ENCODE results near the gene LRP8. TPM values are rescaled to one million over a fixed set of nuclear protein-coding genes. Genes with fewer than 3 reads are reported as not detected.

Gene LRP8
- total RNA-seq, 3 donors from 2014 or later: 1.3 to 6.5 (median 1.4) TPM

DNA sequence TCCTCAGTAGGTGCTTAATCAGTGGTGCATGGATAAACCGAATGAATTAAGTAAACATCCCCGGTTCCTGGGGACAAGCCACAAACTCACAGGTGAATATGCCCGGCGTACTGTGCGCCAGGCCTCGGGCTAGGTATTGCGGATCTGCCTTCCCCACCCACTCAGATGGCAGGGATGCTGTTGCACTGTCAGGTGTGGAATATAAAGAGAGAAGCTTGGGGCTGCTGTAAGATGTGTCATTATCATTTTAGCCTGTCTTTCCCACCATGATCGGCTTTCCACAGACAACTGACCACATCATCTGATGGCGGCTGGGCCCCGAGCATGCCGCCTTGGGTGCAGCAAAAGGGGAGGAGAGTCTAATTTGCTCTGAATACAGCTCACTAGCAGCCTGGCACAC, 45.4 kb upstream of the LRP8 start:
- TF ChIP-seq, protein P1, sequence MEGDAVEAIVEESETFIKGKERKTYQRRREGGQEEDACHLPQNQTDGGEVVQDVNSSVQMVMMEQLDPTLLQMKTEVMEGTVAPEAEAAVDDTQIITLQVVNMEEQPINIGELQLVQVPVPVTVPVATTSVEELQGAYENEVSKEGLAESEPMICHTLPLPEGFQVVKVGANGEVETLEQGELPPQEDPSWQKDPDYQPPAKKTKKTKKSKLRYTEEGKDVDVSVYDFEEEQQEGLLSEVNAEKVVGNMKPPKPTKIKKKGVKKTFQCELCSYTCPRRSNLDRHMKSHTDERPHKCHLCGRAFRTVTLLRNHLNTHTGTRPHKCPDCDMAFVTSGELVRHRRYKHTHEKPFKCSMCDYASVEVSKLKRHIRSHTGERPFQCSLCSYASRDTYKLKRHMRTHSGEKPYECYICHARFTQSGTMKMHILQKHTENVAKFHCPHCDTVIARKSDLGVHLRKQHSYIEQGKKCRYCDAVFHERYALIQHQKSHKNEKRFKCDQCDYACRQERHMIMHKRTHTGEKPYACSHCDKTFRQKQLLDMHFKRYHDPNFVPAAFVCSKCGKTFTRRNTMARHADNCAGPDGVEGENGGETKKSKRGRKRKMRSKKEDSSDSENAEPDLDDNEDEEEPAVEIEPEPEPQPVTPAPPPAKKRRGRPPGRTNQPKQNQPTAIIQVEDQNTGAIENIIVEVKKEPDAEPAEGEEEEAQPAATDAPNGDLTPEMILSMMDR (IDR thresholded peaks at IDR 0.05): no peak
- DNase-seq: no peak
- no peaks in the 10 kb centered on the region for H3K4me1 ChIP-seq (ENCODE audit: low read depth)
- no peaks in the 10 kb centered on the region for H3K36me3 ChIP-seq (ENCODE audit: low read depth)
- no peaks in the 10 kb centered on the region for H3K9me3 ChIP-seq
- ATAC-seq: no peak
- H3K4me3 ChIP-seq: no peak overlapping the region
- intact Hi-C loops (cut with DNase I, micrococcal nuclease): no loop called here

GRCh38 chr1:53372501-53372951, 44.7 kb upstream of the LRP8 start:
- DNase-seq (no peak), ATAC-seq (no peak)
- Histone ChIP-seq H3K4me3 (no peak overlapping the region), H3K36me3 (ENCODE audit: low read depth) (no peaks in the 10 kb centered on the region), H3K4me1 (ENCODE audit: low read depth) (no peaks in the 10 kb centered on the region), H3K9me3 (no peaks in the 10 kb centered on the region)
- TF ChIP-seq, protein P1 (IDR thresholded peaks at IDR 0.05): no peak
- intact Hi-C loops (cut with DNase I, micrococcal nuclease): no loop called here

DNA sequence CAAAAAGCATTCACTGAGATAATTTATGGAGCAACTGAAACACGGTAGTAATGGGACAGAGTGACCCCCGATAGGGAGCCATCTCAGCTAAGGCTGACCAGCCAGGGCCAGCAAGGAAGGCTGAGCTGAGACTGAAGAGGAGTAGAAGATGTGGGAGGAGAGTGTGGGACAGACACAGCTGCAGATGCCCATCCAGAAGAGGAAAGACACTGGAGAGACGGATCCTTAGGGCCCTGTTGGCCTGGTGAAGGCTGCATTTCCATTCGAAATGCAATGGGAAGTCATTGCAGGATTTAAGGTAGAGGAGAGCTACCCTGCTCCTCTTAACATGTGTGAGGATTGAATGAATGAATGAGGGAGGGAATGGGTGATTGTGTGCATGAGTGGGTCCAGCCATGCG, 44.0 kb upstream of the LRP8 start:
- DNase-seq: no peak
- no peak for ATAC-seq

GRCh38 chr1:53371121-53371666, 43.3 kb upstream of the LRP8 start:
- no peak for DNase-seq
- Histone ChIP-seq H3K36me3 (ENCODE audit: low read depth) (no peaks in the 10 kb centered on the region), H3K4me3 (no peak overlapping the region), H3K9me3 (no peaks in the 10 kb centered on the region), H3K4me1 (ENCODE audit: low read depth) (no peaks in the 10 kb centered on the region)
- ATAC-seq: no peak
- intact Hi-C loops (cut with DNase I, micrococcal nuclease): no loop called here
- TF ChIP-seq, protein P1 (IDR thresholded peaks at IDR 0.05): no peak

More for the DNA sequence above, 44.0 kb upstream of the LRP8 start:
- intact Hi-C loops (cut with DNase I, micrococcal nuclease): no loop called here
- H3K36me3 ChIP-seq (ENCODE audit: low read depth): no peaks in the 10 kb centered on the region
- no peaks in the 10 kb centered on the region for H3K4me1 ChIP-seq (ENCODE audit: low read depth)
- TF ChIP-seq, protein P1 (IDR thresholded peaks at IDR 0.05): no peak
- no peaks in the 10 kb centered on the region for H3K9me3 ChIP-seq
- H3K4me3 ChIP-seq: no peak overlapping the region

- no peak for DNase-seq
- TF ChIP-seq, protein P1 (IDR thresholded peaks at IDR 0.05): no peak
Measured at GRCh38 chr1:53370369-53370961, 42.6 kb upstream of the LRP8 start.

More at GRCh38 chr1:53370369-53370961, 42.6 kb upstream of the LRP8 start:
- no peak for ATAC-seq
- no peaks in the 10 kb centered on the region for H3K4me1 ChIP-seq (ENCODE audit: low read depth)
- H3K9me3 ChIP-seq: no peaks in the 10 kb centered on the region
- H3K4me3 ChIP-seq: no peak overlapping the region
- intact Hi-C loops (cut with DNase I, micrococcal nuclease): no loop called here
- H3K36me3 ChIP-seq (ENCODE audit: low read depth): no peaks in the 10 kb centered on the region
